K562 treated with DMSO at 1 percent for 24 hours (cell line): ENCODE measurements around the gene BTG1. TPM values are rescaled to one million over a fixed set of nuclear protein-coding genes. Genes with fewer than 3 reads are reported as not detected.

ENCODE experiments used
- total RNA-seq: library from RNA; unstranded; fragments of 300-600 nt; gene quantifications from 2 replicates; pipeline ENCODE4 v1.2.3, GENCODE V29; 2022; ENCODE audit warnings: low read depth; ENCODE audit not compliant: insufficient read depth

BTG1 gene, protein sequence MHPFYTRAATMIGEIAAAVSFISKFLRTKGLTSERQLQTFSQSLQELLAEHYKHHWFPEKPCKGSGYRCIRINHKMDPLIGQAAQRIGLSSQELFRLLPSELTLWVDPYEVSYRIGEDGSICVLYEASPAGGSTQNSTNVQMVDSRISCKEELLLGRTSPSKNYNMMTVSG
- total RNA-seq, result 32.6 and 34.2 TPM in 2 replicates

DNA sequence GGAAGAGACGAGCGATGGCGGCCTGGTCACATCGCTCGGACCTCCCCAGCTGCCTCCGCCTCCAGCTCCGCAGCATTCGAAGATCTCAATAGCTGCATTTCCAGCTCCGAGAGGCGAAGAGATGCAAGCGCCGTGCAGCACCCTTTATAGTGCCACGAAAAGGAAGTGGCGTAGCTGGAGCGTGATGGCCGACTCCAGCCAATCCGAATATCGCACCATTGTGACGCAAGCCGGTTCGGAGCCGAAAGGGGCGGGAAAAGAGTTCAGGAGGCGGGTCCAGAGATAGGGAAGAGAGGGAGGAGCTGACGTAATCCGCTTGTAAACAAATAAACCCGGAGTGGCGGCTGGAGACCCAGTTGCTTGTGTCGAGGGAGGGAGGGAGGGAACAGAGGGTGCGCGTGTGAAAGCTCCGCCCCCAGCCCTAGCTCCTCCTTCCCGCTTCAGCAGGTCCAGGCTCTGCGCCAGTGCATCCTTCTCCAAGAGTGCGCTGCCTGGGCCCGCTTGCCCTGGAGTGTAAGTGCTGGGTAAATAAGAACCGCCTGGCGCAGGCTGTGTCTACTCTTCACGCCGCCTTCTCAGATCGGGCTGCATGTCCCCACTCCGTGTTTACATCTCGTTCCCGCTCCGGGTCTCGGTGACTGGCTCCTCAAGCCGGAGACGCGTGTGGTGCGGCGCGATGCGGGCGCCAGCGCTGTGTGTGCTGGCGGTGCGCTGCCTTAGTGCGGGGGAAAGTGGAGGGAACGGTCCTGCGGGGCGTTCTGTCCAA, at the start of gene BTG1:
Gene BTG1 (minus strand): TSS at position 116 of the 766 bp plus-strand sequence. CDS start 311 bp downstream, outside the sequence.

